HEK293 (cell line): Measurements from ENCODE around the gene SNRPD2.

Source experiments
- ATF2 ChIP-seq: fragments of 450-650 bp; formaldehyde crosslinking; IDR thresholded peaks from 2 replicates; pipeline ENCODE4 v1.5.1; 2016; ENCODE audit warnings: missing biosample characterization, missing genetic modification characterization, low read depth
- BCL11A ChIP-seq: fragments of 450-650 bp; formaldehyde crosslinking; IDR thresholded peaks from 2 replicates; pipeline ENCODE4 v1.5.1; 2016; ENCODE audit warnings: low read depth, missing biosample characterization, missing genetic modification characterization
- CTCF ChIP-seq: fragments of 450-650 bp; formaldehyde crosslinking; IDR thresholded peaks from 2 replicates; pipeline ENCODE4 v1.5.1; 2016; ENCODE audit warnings: missing biosample characterization, missing genetic modification characterization
- ELK4 ChIP-seq: IDR thresholded peaks from 2 replicates; pipeline ENCODE4 v1.6.1; 2011; ENCODE audit warnings: mild to moderate bottlenecking, low read depth, low read length, borderline replicate concordance
- GFI1B ChIP-seq: fragments of 450-650 bp; formaldehyde crosslinking; IDR thresholded peaks from 2 replicates; pipeline ENCODE4 v1.5.1; 2016; ENCODE audit warnings: missing biosample characterization, missing genetic modification characterization
- GLI4 ChIP-seq: fragments of 450-650 bp; formaldehyde crosslinking; IDR thresholded peaks from 2 replicates; pipeline ENCODE4 v1.5.1; 2016; ENCODE audit warnings: missing biosample characterization, missing genetic modification characterization
- PATZ1 ChIP-seq: fragments of 450-650 bp; formaldehyde crosslinking; IDR thresholded peaks from 2 replicates; pipeline ENCODE4 v1.5.1; 2016; ENCODE audit warnings: missing biosample characterization, missing genetic modification characterization
- YY1 ChIP-seq: fragments of 450-650 bp; formaldehyde crosslinking; IDR thresholded peaks from 2 replicates; pipeline ENCODE4 v1.5.1; 2018; ENCODE audit warnings: missing biosample characterization, missing genetic modification characterization
- ZBTB21 ChIP-seq: fragments of 450-650 bp; formaldehyde crosslinking; IDR thresholded peaks from 2 replicates; pipeline ENCODE4 v1.5.1; 2017; ENCODE audit warnings: missing biosample characterization, missing genetic modification characterization
- ZEB2 ChIP-seq: fragments of 450-650 bp; formaldehyde crosslinking; IDR thresholded peaks from 2 replicates; pipeline ENCODE4 v1.5.1; 2016; ENCODE audit warnings: missing biosample characterization, missing genetic modification characterization
- ZNF768 ChIP-seq: fragments of 450-650 bp; formaldehyde crosslinking; IDR thresholded peaks from 2 replicates; pipeline ENCODE4 v1.5.1; 2018; ENCODE audit warnings: missing biosample characterization, mild to moderate bottlenecking, missing genetic modification characterization
- ZSCAN23 ChIP-seq: fragments of 450-650 bp; formaldehyde crosslinking; IDR thresholded peaks from 2 replicates; pipeline ENCODE4 v1.5.1; 2016; ENCODE audit warnings: missing biosample characterization, missing genetic modification characterization
- ZSCAN4 ChIP-seq: fragments of 450-650 bp; formaldehyde crosslinking; IDR thresholded peaks from 2 replicates; pipeline ENCODE4 v1.5.1; 2017; ENCODE audit warnings: missing biosample characterization, missing genetic modification characterization

- no peak for TF ChIP-seq ZSCAN4 (tag by site-specific recombination)
- TF ChIP-seq BCL11A (tag by site-specific recombination), result no peak
- no peak for TF ChIP-seq ZNF768 (tag by site-specific recombination)
- TF ChIP-seq GLI4 (tag by site-specific recombination), result no peak
- no peak for TF ChIP-seq ZEB2
- no peak for TF ChIP-seq CTCF (tag by site-specific recombination)
- TF ChIP-seq ATF2, result no peak
- no peak for TF ChIP-seq YY1 (tag by site-specific recombination)
- no peak for TF ChIP-seq GFI1B (tag by site-specific recombination)
- no peak for TF ChIP-seq PATZ1
- TF ChIP-seq ZSCAN23, result no peak
- no peak for TF ChIP-seq ELK4
- TF ChIP-seq ZBTB21 (tag by site-specific recombination), result no peak
Measured at GRCh38 chr19:45733160-45733810, 41.5 kb upstream of the SNRPD2 start, which contains the start of gene MEIOSIN.
